HG02798 (cell line): Measurements from ENCODE around the gene ACKR2.
"Not testable (repeated sequence)": the region's sequence is repeated elsewhere in the genome, so short reads cannot be mapped to it uniquely, and the experiment has no call there.

Experiments
- ATAC-seq: cut with Tn5 transposase; IDR thresholded peaks from one replicate; pipeline ENCODE4 v1.9.1; 2021; ENCODE audit warnings: mild to moderate bottlenecking; ENCODE audit not compliant: unreplicated experiment, poor library complexity

The ACKR2 gene

GRCh38 chr3:42880601-42881451, 71.6 kb downstream of the ACKR2 start:
- ATAC-seq: peak; percentile 99

GRCh38 chr3:42883251-42883930, 74.1 kb downstream of the ACKR2 start:
- ATAC-seq: not testable (repeated sequence)

- no peak for ATAC-seq
Observed at GRCh38 chr3:42884324-42884723, 75.1 kb downstream of the ACKR2 start.

- ATAC-seq: no peak
Observed at GRCh38 chr3:42886294-42886822, 77.1 kb downstream of the ACKR2 start.

- no peak for ATAC-seq
Observed at GRCh38 chr3:42887084-42887483, 77.8 kb downstream of the ACKR2 start.

- ATAC-seq: no peak
Observed at GRCh38 chr3:42891042-42891441, 81.8 kb downstream of the ACKR2 start.

- ATAC-seq: no peak
Observed at GRCh38 chr3:42892169-42892568, 82.9 kb downstream of the ACKR2 start.

GRCh38 chr3:42892807-42893206, 83.6 kb downstream of the ACKR2 start:
- no peak for ATAC-seq

GRCh38 chr3:42894698-42895579, 85.7 kb downstream of the ACKR2 start:
- no peak for ATAC-seq

GRCh38 chr3:42895580-42895868, 86.3 kb downstream of the ACKR2 start:
- ATAC-seq: no peak

- ATAC-seq: no peak
Observed at GRCh38 chr3:42898896-42899675, 89.8 kb downstream of the ACKR2 start.

GRCh38 chr3:42900226-42901072, 91.2 kb downstream of the ACKR2 start:
- ATAC-seq: no peak

- ATAC-seq: no peak
Observed at GRCh38 chr3:42901073-42901415, 91.8 kb downstream of the ACKR2 start.

GRCh38 chr3:42902257-42902656, 93.0 kb downstream of the ACKR2 start:
- ATAC-seq: no peak

GRCh38 chr3:42904076-42904475, 94.8 kb downstream of the ACKR2 start:
- ATAC-seq: no peak

GRCh38 chr3:42905740-42906069, 96.5 kb downstream of the ACKR2 start:
- ATAC-seq: no peak

GRCh38 chr3:42906070-42906847, 97.0 kb downstream of the ACKR2 start, which contains the start of gene ZNF662:
ZNF662 (plus strand) TSS chr3:42906142; CDS start chr3:42908115, 1,973 bp downstream.
- ATAC-seq: no peak

- ATAC-seq: no peak
Observed at GRCh38 chr3:42906848-42907183, 97.6 kb downstream of the ACKR2 start.

- ATAC-seq: no peak
Observed at GRCh38 chr3:42908675-42909074, 99.4 kb downstream of the ACKR2 start.
